ENCODE measurements around the gene CAP2.

The CAP2 gene

DNA sequence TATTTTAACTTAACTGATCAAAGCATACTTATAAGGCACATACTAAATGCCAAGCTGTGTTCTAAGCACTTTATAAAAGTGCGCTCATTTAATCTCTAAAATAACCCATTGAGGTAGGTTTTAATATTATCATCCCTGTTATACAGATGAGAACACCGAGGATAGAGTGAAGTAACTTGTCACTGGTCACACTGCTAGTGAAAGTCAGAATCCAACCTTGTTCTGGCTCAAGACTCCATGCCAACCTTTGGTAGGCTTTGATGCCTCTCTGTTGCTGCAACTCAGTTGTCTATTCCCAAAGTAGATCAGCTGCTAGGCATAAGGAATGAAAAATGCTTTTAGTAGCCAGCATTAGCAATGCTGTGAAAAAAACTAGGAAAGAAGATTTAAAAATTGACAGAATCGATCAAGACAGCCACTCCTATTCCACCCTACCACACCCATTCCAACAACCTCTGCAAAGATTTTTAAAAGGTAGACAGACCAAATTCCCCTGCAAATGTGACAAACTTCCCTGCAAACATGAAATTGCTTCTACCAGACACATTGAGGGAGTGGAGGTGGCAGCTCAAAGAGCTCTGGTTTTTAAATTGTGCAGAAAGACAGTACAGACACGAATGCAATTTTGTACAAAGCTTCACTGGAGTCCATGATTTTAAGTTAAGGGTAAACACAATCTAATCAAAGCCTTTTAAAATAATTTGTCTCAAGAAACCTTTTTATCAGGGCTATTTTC, 39.8 kb upstream of the CAP2 start:
- Histone ChIP-seq H3K4me3 (ENCODE audit: low read length in 2 of 2) (no peak overlapping the region), H3K18ac (ENCODE audit: low read length) (no peak overlapping the region), H3K4me2 (ENCODE audit: insufficient read depth, low read length, poor library complexity, severe bottlenecking) (no peak overlapping the region), H3K36me3 (replicated peaks in 1 of 2; ENCODE audit: control insufficient read depth in 2 of 2, insufficient read depth in 2 of 2, low read length in 2 of 2) (no peaks in the 10 kb centered on the region), H2BK120ac (ENCODE audit: low read depth, low read length) (no peak overlapping the region), H2BK5ac (ENCODE audit: low read length) (no peak overlapping the region), H3K9ac (ENCODE audit: low read depth, low read length, poor library complexity) (no peak overlapping the region), H4K8ac (ENCODE audit: low read depth, low read length) (no peak overlapping the region), H3K27me3 (ENCODE audit: control insufficient read depth in 3 of 3, insufficient read depth in 3 of 3, low read depth in 1 of 3, low read length in 3 of 3) (no peaks in the 10 kb centered on the region), H3K14ac (ENCODE audit: low read length) (no peak overlapping the region), H3K4me1 (ENCODE audit: control insufficient read depth in 2 of 2, insufficient read depth in 1 of 2, low read depth in 1 of 2, low read length in 2 of 2) (no peaks in the 10 kb centered on the region), H2BK12ac (ENCODE audit: low read length) (no peak overlapping the region), H3K27ac (replicated peaks; ENCODE audit: low read length) (no peak overlapping the region), H2BK15ac (ENCODE audit: low read length) (no peak overlapping the region), H2AK5ac (ENCODE audit: low read depth, low read length) (no peak overlapping the region), H4K91ac (ENCODE audit: low read depth, low read length, poor library complexity) (no peak overlapping the region), H2AFZ (ENCODE audit: low read length) (no peak overlapping the region), H3K79me1 (ENCODE audit: low read depth, low read length) (no peaks in the 10 kb centered on the region), H3K9me3 (replicated peaks in 1 of 2; ENCODE audit: control insufficient read depth in 2 of 2, insufficient read depth in 1 of 2, low read depth in 1 of 2, low read length in 2 of 2) (no peaks in the 10 kb centered on the region), H3K23ac (ENCODE audit: low read depth, low read length, poor library complexity) (no peak overlapping the region), H3K4ac (ENCODE audit: low read length) (no peak overlapping the region)
- DNase-seq (ENCODE audit: low spot score) = no peak
- no CpG with 5 or more reads among the region's 4 CpGs for WGBS, 2 donors (ENCODE audit: extremely low coverage in 2 of 2, insufficient read length in 2 of 2, insufficient replicate concordance in 1 of 2)

DNA sequence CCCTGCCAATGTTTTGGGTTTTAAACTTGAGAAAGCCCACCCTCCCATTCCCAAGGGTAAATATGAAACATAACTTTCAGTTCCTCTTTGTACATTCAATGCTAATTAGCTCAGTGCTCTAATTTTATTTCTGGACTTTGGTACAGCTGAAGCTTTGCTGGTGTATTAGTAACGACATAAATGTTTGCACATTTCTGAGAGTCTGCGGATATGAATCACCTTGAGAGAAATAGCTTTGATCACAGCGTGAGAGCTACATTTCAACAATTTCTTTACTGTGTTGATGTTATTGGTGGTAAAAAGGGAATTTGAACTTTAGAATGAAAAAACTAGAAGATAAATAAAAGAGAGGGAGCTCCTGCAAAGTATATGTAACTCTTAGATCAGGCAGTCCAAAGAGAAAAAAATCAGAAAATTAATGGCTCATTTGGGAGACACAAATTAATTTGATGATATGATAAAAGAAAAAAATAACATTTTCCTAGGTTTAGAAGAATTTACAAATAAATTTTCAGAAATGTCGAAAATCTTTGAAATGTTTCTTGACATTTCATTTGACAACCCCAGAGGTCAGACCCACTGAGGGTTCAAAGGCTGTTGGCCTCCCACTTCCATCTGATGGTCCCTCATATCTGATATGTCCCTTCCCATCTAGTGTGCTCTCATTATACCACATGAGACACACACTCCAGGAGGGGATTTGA, 38.5 kb upstream of the CAP2 start:
- H3K27ac ChIP-seq (replicated peaks; ENCODE audit: low read length) = no peak overlapping the region
- H2AFZ ChIP-seq (ENCODE audit: low read length) = no peak overlapping the region
- no peak overlapping the region for H3K4ac ChIP-seq (ENCODE audit: low read length)
- no peaks in the 10 kb centered on the region for H3K27me3 ChIP-seq (ENCODE audit: control insufficient read depth in 3 of 3, insufficient read depth in 3 of 3, low read depth in 1 of 3, low read length in 3 of 3)
- no peak overlapping the region for H3K4me3 ChIP-seq (ENCODE audit: low read length in 2 of 2)
- H2BK120ac ChIP-seq (ENCODE audit: low read depth, low read length) = no peak overlapping the region
- H2AK5ac ChIP-seq (ENCODE audit: low read depth, low read length) = no peak overlapping the region
- no peak overlapping the region for H2BK12ac ChIP-seq (ENCODE audit: low read length)
- no peak overlapping the region for H3K9ac ChIP-seq (ENCODE audit: low read depth, low read length, poor library complexity)
- H2BK5ac ChIP-seq (ENCODE audit: low read length) = no peak overlapping the region
- no peak overlapping the region for H3K4me2 ChIP-seq (ENCODE audit: insufficient read depth, low read length, poor library complexity, severe bottlenecking)
- no peaks in the 10 kb centered on the region for H3K4me1 ChIP-seq (ENCODE audit: control insufficient read depth in 2 of 2, insufficient read depth in 1 of 2, low read depth in 1 of 2, low read length in 2 of 2)
- H3K18ac ChIP-seq (ENCODE audit: low read length) = no peak overlapping the region
- H3K79me1 ChIP-seq (ENCODE audit: low read depth, low read length) = no peaks in the 10 kb centered on the region
- no peak for DNase-seq (ENCODE audit: low spot score)
- H4K91ac ChIP-seq (ENCODE audit: low read depth, low read length, poor library complexity) = no peak overlapping the region
- no peak overlapping the region for H4K8ac ChIP-seq (ENCODE audit: low read depth, low read length)
- H3K9me3 ChIP-seq (replicated peaks in 1 of 2; ENCODE audit: control insufficient read depth in 2 of 2, insufficient read depth in 1 of 2, low read depth in 1 of 2, low read length in 2 of 2) = no peaks in the 10 kb centered on the region
- no peak overlapping the region for H3K23ac ChIP-seq (ENCODE audit: low read depth, low read length, poor library complexity)
- H3K14ac ChIP-seq (ENCODE audit: low read length) = no peak overlapping the region
- H3K36me3 ChIP-seq (replicated peaks in 1 of 2; ENCODE audit: control insufficient read depth in 2 of 2, insufficient read depth in 2 of 2, low read length in 2 of 2) = no peaks in the 10 kb centered on the region
- H2BK15ac ChIP-seq (ENCODE audit: low read length) = no peak overlapping the region
- WGBS, 2 donors (ENCODE audit: extremely low coverage in 2 of 2, insufficient read length in 2 of 2, insufficient replicate concordance in 1 of 2) = no CpG with 5 or more reads among the region's 4 CpGs

GRCh38 chr6:17355404-17355774, 38.0 kb upstream of the CAP2 start:
- H3K27me3 ChIP-seq (ENCODE audit: control insufficient read depth in 3 of 3, insufficient read depth in 3 of 3, low read depth in 1 of 3, low read length in 3 of 3) = no peaks in the 10 kb centered on the region

DNA sequence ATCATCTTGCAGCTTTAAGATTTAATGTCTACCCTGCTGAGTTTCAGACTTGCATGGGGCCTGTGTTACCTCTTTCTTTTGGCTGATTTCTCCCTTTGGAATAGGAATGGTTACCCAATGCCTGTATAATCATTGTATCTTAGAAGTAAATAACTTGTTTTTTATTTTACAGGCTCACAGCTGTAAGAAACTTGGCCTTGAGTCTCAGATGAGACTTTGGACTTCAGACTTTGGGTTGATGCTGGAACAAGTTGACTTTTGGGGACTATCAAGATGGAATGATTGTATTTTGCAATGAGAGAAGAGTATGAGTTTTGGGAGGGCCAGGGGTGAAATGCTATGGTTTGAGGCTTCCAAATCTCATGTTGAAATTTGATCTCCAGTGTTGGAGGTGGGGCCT, 34.9 kb upstream of the CAP2 start:
- H3K18ac ChIP-seq (ENCODE audit: low read length) = no peak overlapping the region
- H2BK12ac ChIP-seq (ENCODE audit: low read length) = no peak overlapping the region
- H3K9me3 ChIP-seq (replicated peaks in 1 of 2; ENCODE audit: control insufficient read depth in 2 of 2, insufficient read depth in 1 of 2, low read depth in 1 of 2, low read length in 2 of 2) = no peaks in the 10 kb centered on the region
- no peak overlapping the region for H3K9ac ChIP-seq (ENCODE audit: low read depth, low read length, poor library complexity)
- no peaks in the 10 kb centered on the region for H3K27me3 ChIP-seq (ENCODE audit: control insufficient read depth in 3 of 3, insufficient read depth in 3 of 3, low read depth in 1 of 3, low read length in 3 of 3)
- no peak overlapping the region for H3K14ac ChIP-seq (ENCODE audit: low read length)
- no peak for DNase-seq (ENCODE audit: low spot score)
- H3K79me1 ChIP-seq (ENCODE audit: low read depth, low read length) = no peaks in the 10 kb centered on the region
- H2BK120ac ChIP-seq (ENCODE audit: low read depth, low read length) = no peak overlapping the region
- H3K4me1 ChIP-seq (ENCODE audit: control insufficient read depth in 2 of 2, insufficient read depth in 1 of 2, low read depth in 1 of 2, low read length in 2 of 2) = no peaks in the 10 kb centered on the region
- no peak overlapping the region for H4K91ac ChIP-seq (ENCODE audit: low read depth, low read length, poor library complexity)
- H3K36me3 ChIP-seq (replicated peaks in 1 of 2; ENCODE audit: control insufficient read depth in 2 of 2, insufficient read depth in 2 of 2, low read length in 2 of 2) = no peaks in the 10 kb centered on the region
- H2AK5ac ChIP-seq (ENCODE audit: low read depth, low read length) = no peak overlapping the region
- no peak overlapping the region for H4K8ac ChIP-seq (ENCODE audit: low read depth, low read length)
- no peak overlapping the region for H3K4me3 ChIP-seq (ENCODE audit: low read length in 2 of 2)
- no peak overlapping the region for H2BK5ac ChIP-seq (ENCODE audit: low read length)
- no peak overlapping the region for H3K27ac ChIP-seq (replicated peaks; ENCODE audit: low read length)
- no peak overlapping the region for H2AFZ ChIP-seq (ENCODE audit: low read length)
- H3K23ac ChIP-seq (ENCODE audit: low read depth, low read length, poor library complexity) = no peak overlapping the region
- no peak overlapping the region for H3K4me2 ChIP-seq (ENCODE audit: insufficient read depth, low read length, poor library complexity, severe bottlenecking)
- H2BK15ac ChIP-seq (ENCODE audit: low read length) = no peak overlapping the region
- H3K4ac ChIP-seq (ENCODE audit: low read length) = no peak overlapping the region

More at GRCh38 chr6:17355404-17355774, 38.0 kb upstream of the CAP2 start:
- no peak overlapping the region for H3K18ac ChIP-seq (ENCODE audit: low read length)
- no peaks in the 10 kb centered on the region for H3K36me3 ChIP-seq (replicated peaks in 1 of 2; ENCODE audit: control insufficient read depth in 2 of 2, insufficient read depth in 2 of 2, low read length in 2 of 2)
- no peak overlapping the region for H3K4me3 ChIP-seq (ENCODE audit: low read length in 2 of 2)
- H4K91ac ChIP-seq (ENCODE audit: low read depth, low read length, poor library complexity) = no peak overlapping the region
- no peaks in the 10 kb centered on the region for H3K79me1 ChIP-seq (ENCODE audit: low read depth, low read length)
- H2BK12ac ChIP-seq (ENCODE audit: low read length) = no peak overlapping the region
- H3K27ac ChIP-seq (replicated peaks; ENCODE audit: low read length) = no peak overlapping the region
- H3K14ac ChIP-seq (ENCODE audit: low read length) = no peak overlapping the region
- H3K9me3 ChIP-seq (replicated peaks in 1 of 2; ENCODE audit: control insufficient read depth in 2 of 2, insufficient read depth in 1 of 2, low read depth in 1 of 2, low read length in 2 of 2) = no peaks in the 10 kb centered on the region
- no CpG with 5 or more reads among the region's 2 CpGs for WGBS, 2 donors (ENCODE audit: extremely low coverage in 2 of 2, insufficient read length in 2 of 2, insufficient replicate concordance in 1 of 2)
- H3K9ac ChIP-seq (ENCODE audit: low read depth, low read length, poor library complexity) = no peak overlapping the region
- no peak overlapping the region for H4K8ac ChIP-seq (ENCODE audit: low read depth, low read length)
- no peaks in the 10 kb centered on the region for H3K4me1 ChIP-seq (ENCODE audit: control insufficient read depth in 2 of 2, insufficient read depth in 1 of 2, low read depth in 1 of 2, low read length in 2 of 2)
- H2AK5ac ChIP-seq (ENCODE audit: low read depth, low read length) = no peak overlapping the region
- no peak overlapping the region for H3K4ac ChIP-seq (ENCODE audit: low read length)
- H3K23ac ChIP-seq (ENCODE audit: low read depth, low read length, poor library complexity) = no peak overlapping the region
- H2BK5ac ChIP-seq (ENCODE audit: low read length) = no peak overlapping the region
- no peak overlapping the region for H2BK15ac ChIP-seq (ENCODE audit: low read length)
- H2AFZ ChIP-seq (ENCODE audit: low read length) = no peak overlapping the region
- no peak for DNase-seq (ENCODE audit: low spot score)
- H2BK120ac ChIP-seq (ENCODE audit: low read depth, low read length) = no peak overlapping the region
- no peak overlapping the region for H3K4me2 ChIP-seq (ENCODE audit: insufficient read depth, low read length, poor library complexity, severe bottlenecking)
